Stimulated activated effector memory CD8-positive, alpha-beta T cell treated with anti-CD3 and anti-CD28 coated beads, Interleukin-12 subunit alpha, Interleukin-12 subunit beta, amount 100 ng/mL, for 72 hours (primary cell): ENCODE results near the gene SERPINH1.

Source experiments
- ATAC-seq: fragments of 150-1000 bp; cut with Tn5 transposase; 2 replicates; pipeline ENCODE4 v1.10.0; 2021
- DNase-seq, 2 donors: peaks; one replicate each; pipeline ENCODE4 v3.0.0; 2021 to 2022; ENCODE audit warnings: low spot score in 2 of 2
- H3K27ac Mint-ChIP-seq: one replicate; pipeline ENCODE4 v1.8.0; 2022; ENCODE audit warnings: mild to moderate bottlenecking, mixed read lengths
- H3K36me3 Mint-ChIP-seq: one replicate; pipeline ENCODE4 v1.8.0; 2022; ENCODE audit warnings: mild to moderate bottlenecking, mixed read lengths
- H3K4me1 Mint-ChIP-seq: one replicate; pipeline ENCODE4 v1.8.0; 2022; ENCODE audit warnings: mixed read lengths
- H3K4me3 Mint-ChIP-seq: one replicate; pipeline ENCODE4 v1.8.0; 2022; ENCODE audit warnings: mild to moderate bottlenecking, mixed read lengths
- H3K9me3 Mint-ChIP-seq: one replicate; pipeline ENCODE4 v1.8.0; 2022; ENCODE audit warnings: mixed read lengths

The SERPINH1 gene

GRCh38 chr11:75558939-75559843, 2.9 kb upstream of the SERPINH1 start:
- Mint-ChIP-seq H3K36me3 (peaks cover 6% of the 10 kb centered on the region), H3K4me3 (no peak overlapping the region), H3K4me1 (peaks cover 27% of the 10 kb centered on the region), H3K9me3 (no peaks in the 10 kb centered on the region), H3K27ac (peak overlapping the region; percentile 53)
- DNase-seq (no peak), ATAC-seq (no peak)

GRCh38 chr11:75560644-75561043, 1.4 kb upstream of the SERPINH1 start:
- peak overlapping the region; percentile 99 for H3K4me3 Mint-ChIP-seq
- no peak for ATAC-seq

GRCh38 chr11:75561426-75562047, 516 bp upstream of the SERPINH1 start:
- ATAC-seq = peak; percentile 67
- peaks cover 14% of the 10 kb centered on the region for H3K36me3 Mint-ChIP-seq

More at GRCh38 chr11:75560644-75561043, 1.4 kb upstream of the SERPINH1 start:
- Mint-ChIP-seq H3K9me3 (no peaks in the 10 kb centered on the region), H3K4me1 (peaks cover 40% of the 10 kb centered on the region), H3K36me3 (peaks cover 8% of the 10 kb centered on the region), H3K27ac (peak overlapping the region; percentile 98)
- no peak for DNase-seq

GRCh38 chr11:75562836-75563484, 907 bp downstream of the SERPINH1 start:
- H3K4me3 Mint-ChIP-seq = peak overlapping the region; percentile 99
- peaks cover 46% of the 10 kb centered on the region for H3K4me1 Mint-ChIP-seq
- DNase-seq = no peak
- no peaks in the 10 kb centered on the region for H3K9me3 Mint-ChIP-seq
- H3K27ac Mint-ChIP-seq = peak overlapping the region; percentile 98
- peaks cover 14% of the 10 kb centered on the region for H3K36me3 Mint-ChIP-seq
- no peak for ATAC-seq

More at GRCh38 chr11:75561426-75562047, 516 bp upstream of the SERPINH1 start:
- peak overlapping the region; percentile 99 for H3K4me3 Mint-ChIP-seq
- DNase-seq = peak in 1 of 2 donors; percentile 19
- H3K9me3 Mint-ChIP-seq = no peaks in the 10 kb centered on the region
- H3K27ac Mint-ChIP-seq = peak overlapping the region; percentile 98
- peaks cover 46% of the 10 kb centered on the region for H3K4me1 Mint-ChIP-seq

GRCh38 chr11:75563501-75563977, 1.5 kb downstream of the SERPINH1 start:
- Mint-ChIP-seq H3K36me3 (peaks cover 15% of the 10 kb centered on the region), H3K27ac (peak overlapping the region; percentile 98), H3K4me3 (peak overlapping the region; percentile 99), H3K9me3 (no peaks in the 10 kb centered on the region), H3K4me1 (peaks cover 46% of the 10 kb centered on the region)
- DNase-seq (no peak), ATAC-seq (no peak)

- H3K4me3 Mint-ChIP-seq = peak overlapping the region; percentile 99
- DNase-seq = no peak
- peaks cover 20% of the 10 kb centered on the region for H3K36me3 Mint-ChIP-seq
- peaks cover 46% of the 10 kb centered on the region for H3K4me1 Mint-ChIP-seq
- no peak for ATAC-seq
- peak overlapping the region; percentile 98 for H3K27ac Mint-ChIP-seq
- no peaks in the 10 kb centered on the region for H3K9me3 Mint-ChIP-seq
Measured at GRCh38 chr11:75563978-75564552, 2.0 kb downstream of the SERPINH1 start.

- ATAC-seq = no peak
- no peak for DNase-seq
- H3K27ac Mint-ChIP-seq = peak overlapping the region; percentile 46
- no peaks in the 10 kb centered on the region for H3K9me3 Mint-ChIP-seq
- H3K36me3 Mint-ChIP-seq = peaks cover 21% of the 10 kb centered on the region
- peaks cover 46% of the 10 kb centered on the region for H3K4me1 Mint-ChIP-seq
- H3K4me3 Mint-ChIP-seq = no peak overlapping the region
Measured at GRCh38 chr11:75565221-75565814, 3.3 kb downstream of the SERPINH1 start.

GRCh38 chr11:75565916-75566762, 4.1 kb downstream of the SERPINH1 start:
- DNase-seq = no peak
- ATAC-seq = no peak
- Mint-ChIP-seq H3K36me3 (peaks cover 21% of the 10 kb centered on the region), H3K9me3 (no peaks in the 10 kb centered on the region), H3K4me3 (no peak overlapping the region), H3K27ac (peak overlapping the region; percentile 29), H3K4me1 (peaks cover 46% of the 10 kb centered on the region)

- H3K4me3 Mint-ChIP-seq = no peak overlapping the region
- peaks cover 41% of the 10 kb centered on the region for H3K4me1 Mint-ChIP-seq
- H3K36me3 Mint-ChIP-seq = peaks cover 19% of the 10 kb centered on the region
- DNase-seq = no peak
- no peaks in the 10 kb centered on the region for H3K9me3 Mint-ChIP-seq
- no peak overlapping the region for H3K27ac Mint-ChIP-seq
- no peak for ATAC-seq
Measured at GRCh38 chr11:75566763-75567279, 4.8 kb downstream of the SERPINH1 start.

- ATAC-seq = no peak
- Mint-ChIP-seq H3K36me3 (peaks cover 27% of the 10 kb centered on the region), H3K4me3 (no peak overlapping the region), H3K4me1 (peaks cover 30% of the 10 kb centered on the region), H3K27ac (no peak overlapping the region), H3K9me3 (no peaks in the 10 kb centered on the region)
- DNase-seq = no peak
Measured at GRCh38 chr11:75567971-75568370, 5.9 kb downstream of the SERPINH1 start.

GRCh38 chr11:75568616-75569219, 6.7 kb downstream of the SERPINH1 start:
- Mint-ChIP-seq H3K4me3 (no peak overlapping the region), H3K27ac (no peak overlapping the region), H3K9me3 (no peaks in the 10 kb centered on the region), H3K36me3 (peaks cover 27% of the 10 kb centered on the region), H3K4me1 (peaks cover 23% of the 10 kb centered on the region)
- DNase-seq = no peak
- no peak for ATAC-seq

GRCh38 chr11:75570559-75571139, 8.6 kb downstream of the SERPINH1 start:
- H3K27ac Mint-ChIP-seq = no peak overlapping the region
- no peaks in the 10 kb centered on the region for H3K9me3 Mint-ChIP-seq
- ATAC-seq (no peak), DNase-seq (no peak)
- no peak overlapping the region for H3K4me3 Mint-ChIP-seq
- H3K4me1 Mint-ChIP-seq = peaks cover 7% of the 10 kb centered on the region
- peaks cover 26% of the 10 kb centered on the region for H3K36me3 Mint-ChIP-seq

- H3K27ac Mint-ChIP-seq = no peak overlapping the region
- no peak overlapping the region for H3K4me3 Mint-ChIP-seq
- DNase-seq = no peak
- H3K4me1 Mint-ChIP-seq = peaks cover 11% of the 10 kb centered on the region
- H3K36me3 Mint-ChIP-seq = peaks cover 20% of the 10 kb centered on the region
- H3K9me3 Mint-ChIP-seq = no peaks in the 10 kb centered on the region
- no peak for ATAC-seq
Measured at GRCh38 chr11:75571625-75572024, 9.6 kb downstream of the SERPINH1 start.
